Pancreas (tissue), 10 donors: ENCODE data around the gene USF2. TPM values are rescaled to one million over a fixed set of nuclear protein-coding genes. Genes with fewer than 3 reads are reported as not detected.

Source experiments
- ATAC-seq, 4 donors: fragments of 200-7000 bp; cut with Tn5 transposase; one replicate each; pipeline versions ENCODE4 v1.8.0 to v1.9.1; 2020; ENCODE audit warnings: mild to moderate bottlenecking in 4 of 4, moderate library complexity in 4 of 4
- DNase-seq, 6 donors: peaks; one replicate each; pipeline ENCODE4 v3.0.0-alpha.2; 2020
- FAIRE-seq: peaks from 2 replicates; lab custom pipeline; 2012; peaks lifted over from hg19 to GRCh38; lab: Jason Lieb, UNC
- H3K27ac ChIP-seq, 4 donors: fragments of 200-600 bp; sonication (generic); 1 replicate in 3 of 4; 2 replicates in 1 of 4; pipeline versions ENCODE4 v1.5.0 to v1.8.0; 2020
- H3K27me3 ChIP-seq, 4 donors: fragments of 200-600 bp; one replicate each; pipeline ENCODE4 v1.8.0; 2021
- H3K36me3 ChIP-seq, 3 donors: fragments of 200-600 bp; sonication (generic) in 1 of 3; one replicate each; pipeline versions ENCODE4 v1.5.0 to v1.8.0; 2020 to 2021
- H3K4me1 ChIP-seq, 3 donors: fragments of 200-600 bp; one replicate each; pipeline ENCODE4 v1.8.0; 2021
- H3K4me3 ChIP-seq, 4 donors: fragments of 200-600 bp; sonication (generic) in 2 of 4; one replicate each; pipeline versions ENCODE4 v1.5.0 to v1.8.0; 2020 to 2021
- H3K9me3 ChIP-seq, 4 donors: fragments of 200-600 bp; one replicate each; pipeline ENCODE4 v1.8.0; 2021
- WGBS, 2 donors: extraction: QIAGEN DNeasy Blood & Tissue Kit; methylation state at CpG; one replicate each; pipeline ENCODE4 v1.1.7; 2013; 5-methylcytosine and 5-hydroxymethylcytosine counted together
- intact Hi-C, 3 donors: fragments of 100-400 bp; cut with DNase I; formaldehyde crosslinking; loops; one replicate each; pipeline versions ENCODE4 v1.11.1 to v1.14.2; 2022
- polyA plus RNA-seq, 2 donors: library from polyadenylated mRNA; stranded (reverse); fragments of 200-250 nt; gene quantifications; one replicate each; pipeline ENCODE4 v1.2.3, GENCODE V29; 2013
- total RNA-seq, 6 donors: library from RNA; stranded (reverse); fragmentation: NEBNext Ultra II Directional in 4 of 6; extraction: Animal tissue kit (Norgen Biotek cat#: 25700) in 4 of 6; gene quantifications; one replicate each; pipeline versions ENCODE4 v1.2.1 to v1.2.4, GENCODE V29; 2021 to 2023
- TF ChIP-seq, protein P1 (sequence below), 4 donors: fragments of 200-600 bp; sonication (generic) in 3 of 4; IDR thresholded peaks; one replicate each; pipeline versions ENCODE4 v1.5.0 to v1.8.0; 2021; ENCODE audit warnings: antibody characterized with exemption in 4 of 4
- donor health status: healthy with polysubstance abuse.
- donor health status: DM: no; HTN: no; CAD: no; lungs with moderate emphysema.
- donor health status: DM: no; HTN: no; CAD: no.
- donor health status: control.
- donor health status: control.
- donor health status: Bipolar disorder and iron deficiency.
- donor health status: DM: yes; HTN: yes; CAD: no.
- donor health status: DM: no; HTN: no; CAD: no.
- donor health status: DM: no; HTN: no; CAD: no.
- donor health status: DM: yes; HTN: yes; CAD: no.

Gene USF2
- total and polyA plus RNA-seq, 8 donors, result 46.4 to 112 (median 60.6) TPM

DNA sequence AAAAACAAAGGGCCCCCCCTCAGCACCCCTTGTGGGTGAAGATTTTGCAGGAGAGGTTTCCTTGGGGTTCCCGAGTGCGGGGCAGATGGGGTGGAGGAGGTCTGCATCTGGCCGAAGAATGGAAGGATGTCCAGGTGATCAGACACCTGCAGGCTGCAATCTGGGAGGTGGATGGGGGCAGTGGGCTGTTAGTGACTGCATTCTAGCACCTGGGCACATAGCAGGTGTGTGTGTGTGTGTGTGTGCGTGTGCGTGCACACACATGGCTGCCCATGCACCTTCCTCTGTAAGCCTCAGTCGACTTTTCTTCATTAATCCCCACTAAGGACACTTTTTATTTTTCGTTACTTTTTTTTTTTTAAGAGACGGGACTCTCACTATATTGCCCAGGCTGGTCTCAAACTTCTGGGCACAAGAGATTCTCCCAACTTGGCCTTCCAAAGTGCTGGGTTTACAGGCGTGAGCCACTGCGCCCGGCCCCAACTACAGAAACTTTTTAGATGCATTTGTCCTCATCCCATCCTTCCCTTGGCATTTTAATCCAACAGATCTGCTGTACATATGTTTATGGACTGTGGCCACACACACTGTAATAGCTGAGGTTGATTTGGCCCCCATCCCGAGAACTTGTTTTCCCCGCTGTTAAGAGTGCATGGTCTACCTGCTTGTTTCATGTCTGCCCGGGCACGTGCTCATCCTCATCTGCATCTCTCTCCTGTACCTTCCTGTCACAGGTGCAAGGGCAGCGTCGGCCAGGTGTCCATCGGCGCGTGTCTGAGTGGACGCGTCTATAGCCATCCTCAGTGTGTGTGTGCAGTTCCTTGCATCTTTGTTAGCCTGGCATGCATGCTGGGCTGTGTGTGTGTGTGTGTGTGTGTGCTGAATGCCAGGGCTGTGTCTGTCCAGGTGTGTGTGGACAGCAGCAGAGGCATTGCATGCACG lies 23.9 kb downstream of the USF2 start:
- DNase-seq (no peak), ATAC-seq (no peak), FAIRE-seq (no peak)
- Histone ChIP-seq H3K27me3 (no peaks in the 10 kb centered on the region), H3K27ac (no peak overlapping the region), H3K4me3 (no peak overlapping the region), H3K9me3 (no peaks in the 10 kb centered on the region), H3K4me1 (no peaks in the 10 kb centered on the region), H3K36me3 (no peaks in the 10 kb centered on the region)
- intact Hi-C loops, result no loop called here
- 62 to 67% methylated on average over 23 of the region's 23 CpGs for WGBS, 2 donors
- TF ChIP-seq, protein P1, sequence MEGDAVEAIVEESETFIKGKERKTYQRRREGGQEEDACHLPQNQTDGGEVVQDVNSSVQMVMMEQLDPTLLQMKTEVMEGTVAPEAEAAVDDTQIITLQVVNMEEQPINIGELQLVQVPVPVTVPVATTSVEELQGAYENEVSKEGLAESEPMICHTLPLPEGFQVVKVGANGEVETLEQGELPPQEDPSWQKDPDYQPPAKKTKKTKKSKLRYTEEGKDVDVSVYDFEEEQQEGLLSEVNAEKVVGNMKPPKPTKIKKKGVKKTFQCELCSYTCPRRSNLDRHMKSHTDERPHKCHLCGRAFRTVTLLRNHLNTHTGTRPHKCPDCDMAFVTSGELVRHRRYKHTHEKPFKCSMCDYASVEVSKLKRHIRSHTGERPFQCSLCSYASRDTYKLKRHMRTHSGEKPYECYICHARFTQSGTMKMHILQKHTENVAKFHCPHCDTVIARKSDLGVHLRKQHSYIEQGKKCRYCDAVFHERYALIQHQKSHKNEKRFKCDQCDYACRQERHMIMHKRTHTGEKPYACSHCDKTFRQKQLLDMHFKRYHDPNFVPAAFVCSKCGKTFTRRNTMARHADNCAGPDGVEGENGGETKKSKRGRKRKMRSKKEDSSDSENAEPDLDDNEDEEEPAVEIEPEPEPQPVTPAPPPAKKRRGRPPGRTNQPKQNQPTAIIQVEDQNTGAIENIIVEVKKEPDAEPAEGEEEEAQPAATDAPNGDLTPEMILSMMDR (IDR thresholded peaks at IDR 0.05), result no peak

DNA sequence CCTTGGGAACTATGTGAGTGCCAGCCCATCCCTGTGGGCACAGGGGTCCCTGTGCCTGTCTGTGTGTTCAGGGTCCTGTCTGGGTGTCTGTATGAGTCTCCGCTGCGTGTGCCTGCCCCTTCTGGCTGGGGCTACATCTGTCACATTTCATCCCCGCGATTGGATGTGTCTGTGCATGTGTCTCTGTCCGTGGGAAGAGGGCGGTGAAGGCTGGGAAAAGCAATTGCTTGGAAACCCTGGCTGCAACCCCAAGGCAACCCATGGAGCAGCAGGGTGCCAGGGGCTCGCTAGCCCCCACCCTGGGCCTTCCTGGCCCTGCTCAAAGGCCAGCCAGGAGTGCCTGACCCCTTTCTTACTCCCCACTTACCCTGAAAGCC lies 24.6 kb downstream of the USF2 start:
- Histone ChIP-seq H3K4me1 (no peaks in the 10 kb centered on the region), H3K36me3 (no peaks in the 10 kb centered on the region), H3K9me3 (no peaks in the 10 kb centered on the region), H3K27me3 (no peaks in the 10 kb centered on the region), H3K4me3 (no peak overlapping the region), H3K27ac (no peak overlapping the region)
- TF ChIP-seq, protein P1 (IDR thresholded peaks at IDR 0.05), result no peak
- ATAC-seq, result no peak
- 39 to 43% methylated on average over 7 of the region's 7 CpGs for WGBS, 2 donors
- DNase-seq, result no peak
- FAIRE-seq, result no peak
- intact Hi-C loops, result no loop called here

GRCh38 chr19:35293808-35294207 lies 25.0 kb downstream of the USF2 start:
- intact Hi-C loops, result no loop called here
- TF ChIP-seq, protein P1 (IDR thresholded peaks at IDR 0.05), result no peak
- no peak for DNase-seq
- ATAC-seq, result no peak
- Histone ChIP-seq H3K27ac (no peak overlapping the region), H3K36me3 (no peaks in the 10 kb centered on the region), H3K9me3 (no peaks in the 10 kb centered on the region), H3K4me3 (no peak overlapping the region), H3K27me3 (no peaks in the 10 kb centered on the region), H3K4me1 (no peaks in the 10 kb centered on the region)
- no peak for FAIRE-seq
- WGBS, 2 donors, result 35 to 47% methylated on average over 17 of the region's 17 CpGs

GRCh38 chr19:35294328-35294727 lies 25.6 kb downstream of the USF2 start:
- no peak for FAIRE-seq

More at GRCh38 chr19:35294328-35294727, 25.6 kb downstream of the USF2 start:
- Histone ChIP-seq H3K36me3 (no peaks in the 10 kb centered on the region), H3K9me3 (no peaks in the 10 kb centered on the region), H3K27me3 (no peaks in the 10 kb centered on the region), H3K4me3 (no peak overlapping the region), H3K4me1 (no peaks in the 10 kb centered on the region), H3K27ac (no peak overlapping the region)
- DNase-seq (no peak), ATAC-seq (no peak)
- intact Hi-C loops, result no loop called here
- TF ChIP-seq, protein P1 (IDR thresholded peaks at IDR 0.05), result no peak
- 65 to 73% methylated on average over 3 of the region's 3 CpGs for WGBS, 2 donors
